NCI-H774 (cell line): Measurements from ENCODE around the gene FFAR1.
"Not testable (repeated sequence)": the region's sequence is repeated elsewhere in the genome, so short reads cannot be mapped to it uniquely, and the experiment has no call there.

Source experiments
- DNase-seq: peaks from one replicate; lab custom pipeline; 2025; lab: John Stamatoyannopoulos, UW

The FFAR1 gene

DNA sequence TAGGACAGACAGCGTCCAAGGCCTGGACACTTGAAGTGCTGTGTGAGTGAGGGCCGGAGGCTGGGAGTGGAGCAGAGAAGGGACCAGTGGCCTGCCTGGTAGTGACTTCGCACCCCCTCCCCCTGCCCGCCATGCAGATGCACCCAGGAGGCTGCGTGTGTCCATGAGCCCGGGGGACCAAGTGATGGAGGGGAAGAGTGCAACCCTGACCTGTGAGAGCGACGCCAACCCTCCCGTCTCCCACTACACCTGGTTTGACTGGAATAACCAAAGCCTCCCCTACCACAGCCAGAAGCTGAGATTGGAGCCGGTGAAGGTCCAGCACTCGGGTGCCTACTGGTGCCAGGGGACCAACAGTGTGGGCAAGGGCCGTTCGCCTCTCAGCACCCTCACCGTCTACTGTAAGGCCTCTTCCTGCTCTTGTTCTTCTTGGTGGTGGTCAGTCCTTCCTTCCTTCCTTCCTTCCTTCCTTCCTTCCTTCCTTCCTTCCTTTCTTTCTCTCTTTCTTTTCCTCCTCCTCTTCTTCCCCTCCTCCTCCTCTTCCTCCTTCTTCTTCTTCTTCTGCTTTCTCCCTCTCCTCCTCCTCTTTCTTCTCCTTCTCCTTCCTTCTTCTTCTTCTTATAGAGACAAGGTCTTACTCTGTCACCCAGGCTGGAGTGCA, 6.0 kb upstream of the FFAR1 start:
- DNase-seq: no peak

DNA sequence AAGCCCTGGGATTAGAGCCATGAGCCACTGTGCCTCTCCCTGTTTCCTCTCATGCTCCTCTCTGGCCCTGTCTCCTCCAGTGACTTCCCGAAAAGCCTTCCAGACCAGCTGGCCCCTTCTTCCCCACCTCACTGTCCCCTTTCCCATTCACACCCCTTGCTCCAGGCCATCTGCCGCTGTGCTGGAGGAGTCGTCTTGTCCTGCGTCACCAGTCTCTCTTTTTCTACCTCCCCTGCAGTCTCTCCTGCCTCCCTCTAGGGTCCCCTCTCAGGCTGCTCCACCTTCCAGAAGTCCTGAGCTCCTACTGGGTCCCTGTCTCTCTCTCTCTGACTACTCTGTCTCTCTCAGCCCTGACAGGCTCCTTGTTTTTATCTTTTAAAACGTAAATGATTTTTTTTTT, 5.3 kb upstream of the FFAR1 start:
- DNase-seq: no peak

DNA sequence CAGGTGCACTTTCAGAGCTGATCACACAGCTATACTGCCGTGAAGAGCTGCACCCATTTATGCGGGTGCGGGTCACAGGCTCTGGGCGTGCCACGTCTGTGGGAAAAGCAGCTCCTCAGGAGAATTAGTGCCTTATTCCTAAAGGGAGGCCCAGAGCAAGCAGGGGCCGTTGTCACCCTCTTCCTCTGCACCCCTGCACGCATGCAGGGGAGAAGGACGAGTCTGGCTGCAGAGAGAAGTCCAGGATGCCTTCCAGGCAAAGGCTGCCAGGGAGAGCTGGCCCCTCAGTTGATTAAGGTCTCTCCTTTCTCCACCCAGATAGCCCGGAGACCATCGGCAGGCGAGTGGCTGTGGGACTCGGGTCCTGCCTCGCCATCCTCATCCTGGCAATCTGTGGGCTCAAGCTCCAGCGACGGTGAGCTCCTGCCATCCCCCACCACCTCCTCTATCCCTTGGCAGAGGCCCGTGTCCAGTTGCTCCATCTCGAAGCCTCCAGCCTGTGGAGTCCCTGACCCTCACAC, 3.1 kb upstream of the FFAR1 start:
- no peak for DNase-seq

DNA sequence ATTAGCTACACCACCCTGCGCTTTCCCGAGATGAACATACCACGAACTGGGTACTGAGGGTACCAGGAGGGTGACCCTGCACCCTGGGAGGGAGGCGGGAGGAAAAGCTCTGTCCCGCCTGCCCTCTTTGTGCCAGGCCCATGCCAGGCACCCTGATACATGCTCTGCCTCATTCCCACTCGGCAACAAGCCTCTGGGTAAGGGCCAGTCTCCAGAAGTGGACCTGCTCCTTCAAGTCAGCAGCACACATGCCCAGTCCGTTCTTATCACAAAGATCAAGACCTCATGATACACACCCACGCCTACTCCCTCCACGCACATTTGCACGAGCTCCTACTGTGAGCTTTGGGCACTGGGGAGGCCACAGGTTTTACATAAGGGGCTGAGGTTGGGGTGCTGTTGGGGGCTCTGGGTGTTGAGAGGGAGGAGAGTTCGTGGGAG, 2.0 kb upstream of the FFAR1 start:
- DNase-seq: no peak

DNA sequence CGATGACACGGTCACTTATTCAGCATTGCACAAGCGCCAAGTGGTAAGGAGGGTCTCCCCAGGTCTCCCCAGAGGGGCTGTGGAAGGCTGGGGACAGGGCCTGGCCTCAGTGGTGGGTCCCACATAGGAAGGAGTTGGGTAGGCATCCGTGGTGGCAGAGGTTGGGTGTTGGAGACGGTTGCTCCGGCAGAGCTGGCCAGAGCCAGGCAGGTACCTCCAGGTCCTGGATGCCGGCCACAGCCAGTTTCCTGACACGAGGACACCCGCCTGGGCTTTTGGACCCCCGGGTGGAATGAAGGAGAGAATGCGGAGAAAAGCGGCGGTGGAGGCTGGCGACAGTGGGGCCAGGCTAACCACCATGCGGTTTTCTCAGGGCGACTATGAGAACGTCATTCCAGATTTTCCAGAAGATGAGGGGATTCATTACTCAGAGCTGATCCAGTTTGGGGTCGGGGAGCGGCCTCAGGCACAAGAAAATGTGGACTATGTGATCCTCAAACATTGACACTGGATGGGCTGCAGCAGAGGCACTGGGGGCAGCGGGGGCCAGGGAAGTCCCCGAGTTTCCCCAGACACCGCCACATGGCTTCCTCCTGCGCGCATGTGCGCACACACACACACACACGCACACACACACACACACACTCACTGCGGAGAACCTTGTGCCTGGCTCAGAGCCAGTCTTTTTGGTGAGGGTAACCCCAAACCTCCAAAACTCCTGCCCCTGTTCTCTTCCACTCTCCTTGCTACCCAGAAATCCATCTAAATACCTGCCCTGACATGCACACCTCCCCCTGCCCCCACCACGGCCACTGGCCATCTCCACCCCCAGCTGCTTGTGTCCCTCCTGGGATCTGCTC, 1.3 kb upstream of the FFAR1 start:
- DNase-seq: no peak

DNA sequence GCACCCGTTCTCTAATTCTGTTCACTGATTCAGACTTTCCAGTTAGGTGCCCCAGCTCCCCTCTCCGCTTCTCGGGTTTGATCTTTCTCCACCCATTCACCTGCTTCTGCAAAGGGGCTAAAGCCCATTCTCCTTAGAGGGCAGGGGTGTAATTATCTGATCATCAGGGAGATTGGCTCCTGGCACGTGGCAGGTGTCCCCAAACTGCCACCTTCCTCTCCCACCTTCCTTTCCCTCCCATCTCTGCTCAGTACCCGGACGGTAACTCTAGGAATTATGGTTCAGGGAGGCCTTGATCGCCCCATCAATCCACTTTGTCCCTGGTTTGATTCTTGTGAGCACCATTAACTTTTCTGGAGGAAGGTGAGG, 212 bp downstream of the FFAR1 start:
- no peak for DNase-seq

DNA sequence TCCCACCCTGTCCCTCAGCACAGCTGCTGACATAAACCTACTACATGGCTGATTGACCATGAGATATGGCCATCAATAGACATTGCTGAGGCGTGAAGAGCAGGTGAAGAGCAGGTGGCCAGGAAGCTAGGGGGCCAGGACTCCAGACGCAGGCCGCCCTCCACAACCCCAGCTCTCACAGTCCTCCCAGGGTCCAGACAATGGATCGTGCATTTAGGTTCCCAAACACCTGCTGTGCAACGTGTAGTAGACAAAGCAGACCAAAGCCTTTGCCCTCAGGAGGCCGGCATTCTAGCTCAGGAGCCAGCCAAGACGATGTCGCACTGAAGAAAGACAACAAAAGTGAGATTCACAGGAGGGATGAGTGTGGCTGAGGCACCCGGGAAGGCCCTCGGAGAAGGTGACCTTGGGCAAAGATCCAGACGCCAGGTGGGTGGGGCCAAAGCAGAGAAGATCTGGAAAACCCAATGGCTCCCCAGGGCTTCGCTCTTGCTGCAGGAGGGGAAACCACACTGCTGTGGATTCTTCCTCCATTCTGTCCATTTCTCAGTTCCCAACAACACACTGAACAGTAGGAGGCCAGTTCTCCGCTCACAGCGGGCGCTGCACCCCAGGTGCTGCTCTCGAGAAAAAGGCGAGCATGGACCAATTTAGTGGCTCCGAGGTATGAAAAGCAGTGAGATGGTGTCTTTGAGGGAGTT, 1.4 kb downstream of the FFAR1 start:
- no peak for DNase-seq

DNA sequence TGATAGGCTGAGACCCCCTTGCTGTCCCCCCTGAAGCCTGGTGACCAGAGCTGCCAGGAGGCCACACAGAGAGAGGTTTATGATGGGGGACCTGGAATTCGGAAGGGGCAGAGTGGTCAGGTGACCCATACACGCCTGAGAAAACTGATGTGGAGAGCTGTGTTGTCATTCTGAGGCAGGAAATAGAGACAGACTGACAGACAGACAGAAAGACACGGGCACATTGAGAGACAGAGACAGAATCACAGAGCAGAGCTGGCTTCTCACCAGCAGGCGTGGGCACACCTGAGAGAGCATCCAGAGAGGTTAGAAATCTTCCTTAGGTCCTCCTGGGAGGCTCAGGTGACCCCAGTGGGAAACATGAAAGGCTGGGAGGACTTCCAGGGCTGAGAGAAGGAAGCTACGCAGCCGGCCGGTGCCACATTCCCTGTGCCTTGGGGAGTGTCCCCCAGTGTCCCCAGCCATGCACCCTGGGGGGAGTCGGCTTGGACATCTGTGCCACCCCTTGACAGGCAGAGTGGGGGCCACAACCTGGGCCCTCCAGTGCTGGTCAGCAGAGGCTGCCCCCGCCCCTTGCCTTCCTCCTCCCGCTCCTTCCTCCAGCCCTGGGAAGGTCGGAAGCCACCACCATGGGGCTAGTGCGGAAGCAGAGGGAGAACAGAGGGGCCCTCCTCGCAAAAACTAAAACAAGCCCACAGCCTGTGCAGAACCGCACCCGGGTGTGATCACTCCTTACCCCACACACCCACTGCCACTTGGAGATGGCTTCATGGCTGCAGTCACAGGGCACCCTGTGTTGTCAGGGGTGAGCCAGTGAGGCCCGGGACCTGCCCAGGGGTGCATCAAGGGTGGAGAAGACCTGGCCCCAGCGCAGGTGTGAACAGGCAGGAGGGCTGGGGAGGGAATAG, 2.2 kb downstream of the FFAR1 start:
- DNase-seq: no peak

DNA sequence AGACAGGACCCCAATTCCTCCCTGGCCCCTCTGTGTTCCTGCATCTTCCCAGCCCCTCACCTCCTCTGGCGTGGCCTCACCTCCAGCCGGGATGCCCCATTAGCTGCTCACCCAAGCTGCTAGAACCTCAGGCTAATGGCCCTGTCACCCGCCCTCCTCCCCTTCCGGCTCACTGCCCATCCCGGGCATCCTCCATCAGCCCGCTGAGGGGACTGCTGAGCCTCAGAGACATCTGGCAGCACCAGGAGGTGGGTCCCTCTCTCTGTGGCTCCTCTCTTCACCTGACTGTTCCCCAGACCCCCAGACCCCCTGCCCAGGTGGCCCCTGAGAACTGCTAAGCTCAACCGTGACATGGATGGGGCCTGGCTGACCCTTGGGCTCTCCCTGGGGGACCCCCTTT, 2.9 kb downstream of the FFAR1 start:
- no peak for DNase-seq

DNA sequence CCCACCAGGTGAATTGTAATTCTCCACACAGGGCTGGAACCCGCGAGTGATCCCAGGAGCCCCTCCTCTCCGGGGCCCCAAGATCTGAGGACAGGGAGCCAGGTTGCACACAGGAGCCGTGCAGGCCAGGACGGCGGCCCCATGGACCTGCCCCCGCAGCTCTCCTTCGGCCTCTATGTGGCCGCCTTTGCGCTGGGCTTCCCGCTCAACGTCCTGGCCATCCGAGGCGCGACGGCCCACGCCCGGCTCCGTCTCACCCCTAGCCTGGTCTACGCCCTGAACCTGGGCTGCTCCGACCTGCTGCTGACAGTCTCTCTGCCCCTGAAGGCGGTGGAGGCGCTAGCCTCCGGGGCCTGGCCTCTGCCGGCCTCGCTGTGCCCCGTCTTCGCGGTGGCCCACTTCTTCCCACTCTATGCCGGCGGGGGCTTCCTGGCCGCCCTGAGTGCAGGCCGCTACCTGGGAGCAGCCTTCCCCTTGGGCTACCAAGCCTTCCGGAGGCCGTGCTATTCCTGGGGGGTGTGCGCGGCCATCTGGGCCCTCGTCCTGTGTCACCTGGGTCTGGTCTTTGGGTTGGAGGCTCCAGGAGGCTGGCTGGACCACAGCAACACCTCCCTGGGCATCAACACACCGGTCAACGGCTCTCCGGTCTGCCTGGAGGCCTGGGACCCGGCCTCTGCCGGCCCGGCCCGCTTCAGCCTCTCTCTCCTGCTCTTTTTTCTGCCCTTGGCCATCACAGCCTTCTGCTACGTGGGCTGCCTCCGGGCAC, 3.9 kb downstream of the FFAR1 start:
- no peak for DNase-seq

DNA sequence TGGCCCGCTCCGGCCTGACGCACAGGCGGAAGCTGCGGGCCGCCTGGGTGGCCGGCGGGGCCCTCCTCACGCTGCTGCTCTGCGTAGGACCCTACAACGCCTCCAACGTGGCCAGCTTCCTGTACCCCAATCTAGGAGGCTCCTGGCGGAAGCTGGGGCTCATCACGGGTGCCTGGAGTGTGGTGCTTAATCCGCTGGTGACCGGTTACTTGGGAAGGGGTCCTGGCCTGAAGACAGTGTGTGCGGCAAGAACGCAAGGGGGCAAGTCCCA, 4.4 kb downstream of the FFAR1 start:
- DNase-seq: no peak

DNA sequence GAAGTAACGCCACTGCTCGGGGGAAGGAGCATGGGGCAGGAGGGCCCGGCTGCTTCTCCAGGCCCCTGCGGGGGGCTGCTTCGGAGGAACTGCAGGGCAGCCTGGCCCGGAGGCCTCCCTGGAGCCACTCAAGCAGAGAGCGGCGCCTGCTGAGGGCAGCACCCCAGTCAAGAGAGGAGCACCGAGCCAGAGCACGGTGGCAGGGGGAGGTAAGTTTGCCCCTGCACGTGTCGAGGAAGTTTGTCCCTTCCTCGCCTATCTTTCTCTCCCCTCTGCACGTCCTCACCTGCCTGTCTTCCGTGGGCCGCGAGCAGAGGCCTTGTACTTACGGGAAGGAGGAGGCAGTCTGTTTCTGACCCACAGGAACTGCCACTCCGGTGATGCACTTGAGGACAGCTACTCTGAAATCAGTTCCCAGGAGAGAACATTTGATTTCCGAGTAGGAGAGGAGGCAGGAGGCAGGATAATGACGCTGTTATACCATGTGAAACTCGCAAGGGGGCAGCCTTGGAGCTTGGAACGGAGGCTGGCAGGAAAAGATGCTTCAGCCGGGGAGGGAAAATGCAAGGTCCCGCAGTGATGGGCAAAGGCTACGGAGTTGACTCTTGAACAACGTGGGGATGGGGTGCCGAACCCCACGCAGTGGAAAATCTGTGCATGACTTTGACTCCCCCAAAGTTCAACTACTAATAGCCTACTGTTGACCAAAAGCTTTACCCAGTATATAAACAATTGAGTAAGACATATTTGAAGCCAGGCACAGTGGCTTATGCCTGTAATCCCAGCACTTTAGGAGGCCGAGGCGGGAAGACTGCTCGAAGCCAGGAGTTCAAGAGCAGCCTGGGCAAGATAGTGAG, 5.0 kb downstream of the FFAR1 start:
- DNase-seq: peak; percentile 37

DNA sequence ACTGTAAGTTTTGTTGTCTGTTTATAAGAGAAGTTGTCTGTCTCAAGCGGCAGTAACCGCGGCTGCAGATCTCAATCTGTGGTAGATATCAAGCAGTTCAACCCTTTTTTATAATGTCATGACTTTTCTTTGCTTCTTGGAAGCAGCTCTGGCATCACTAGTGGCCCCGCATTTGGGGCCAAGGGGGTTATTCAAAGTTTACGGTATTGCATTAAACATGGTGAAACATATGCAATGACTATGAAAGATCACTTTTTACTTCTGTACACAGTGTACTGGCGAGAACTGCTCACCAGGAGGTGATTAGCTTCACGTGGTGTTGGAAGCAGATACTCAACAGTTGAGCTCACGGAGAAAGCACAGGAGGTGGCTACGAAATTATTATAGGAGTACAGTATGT, 5.9 kb downstream of the FFAR1 start:
- DNase-seq: no peak

DNA sequence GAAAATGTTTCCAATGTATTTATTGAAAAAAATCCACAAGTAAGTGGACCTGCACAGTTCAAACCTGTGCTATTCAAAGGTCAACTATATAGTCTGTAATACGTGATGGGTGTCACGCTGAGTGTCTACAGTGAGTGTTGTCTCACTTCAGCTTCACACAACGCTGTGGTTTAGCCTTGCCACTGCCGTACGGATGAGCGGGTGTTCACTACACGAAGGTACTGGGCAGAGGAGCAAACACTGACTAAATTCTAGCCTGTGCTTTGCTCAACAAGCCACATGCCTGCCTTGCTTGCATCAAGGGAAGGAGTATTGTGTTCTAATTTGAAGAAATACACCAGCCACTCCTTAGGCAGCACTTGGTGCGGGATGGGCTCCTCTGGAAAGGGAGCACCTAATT, 7.2 kb downstream of the FFAR1 start:
- DNase-seq: no peak

DNA sequence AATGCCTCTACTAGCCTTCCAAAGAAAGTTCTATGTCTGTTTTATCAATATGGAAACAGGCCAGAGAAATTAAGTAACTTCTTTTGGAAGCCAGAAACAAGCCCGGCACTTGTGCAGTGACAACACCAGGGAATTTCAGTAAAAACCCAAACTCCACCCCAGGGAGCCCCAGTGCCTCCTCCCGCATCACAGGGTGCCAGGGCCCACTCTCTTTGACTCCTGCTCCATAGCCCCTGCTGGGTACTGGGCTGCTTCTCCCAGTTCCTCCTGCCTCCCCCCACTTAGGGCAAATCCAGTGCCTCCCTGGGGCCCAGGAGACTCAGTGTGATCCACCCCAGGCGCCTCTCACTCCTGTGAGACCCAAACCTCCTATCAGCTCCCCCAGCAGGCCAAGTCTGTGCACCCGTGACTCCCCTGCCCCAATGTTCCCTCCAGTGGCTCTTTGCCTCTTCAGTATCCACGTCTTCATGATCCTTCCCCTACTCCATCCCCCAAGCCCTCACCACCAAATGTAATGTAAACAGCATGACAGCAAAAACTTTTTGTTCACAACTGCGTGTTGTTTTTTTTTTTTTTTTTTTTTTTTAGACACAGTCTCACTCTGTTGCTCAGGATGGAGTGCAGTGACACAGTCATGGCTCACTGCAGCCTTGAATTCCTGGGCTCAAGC, 8.2 kb downstream of the FFAR1 start:
- DNase-seq: no peak

DNA sequence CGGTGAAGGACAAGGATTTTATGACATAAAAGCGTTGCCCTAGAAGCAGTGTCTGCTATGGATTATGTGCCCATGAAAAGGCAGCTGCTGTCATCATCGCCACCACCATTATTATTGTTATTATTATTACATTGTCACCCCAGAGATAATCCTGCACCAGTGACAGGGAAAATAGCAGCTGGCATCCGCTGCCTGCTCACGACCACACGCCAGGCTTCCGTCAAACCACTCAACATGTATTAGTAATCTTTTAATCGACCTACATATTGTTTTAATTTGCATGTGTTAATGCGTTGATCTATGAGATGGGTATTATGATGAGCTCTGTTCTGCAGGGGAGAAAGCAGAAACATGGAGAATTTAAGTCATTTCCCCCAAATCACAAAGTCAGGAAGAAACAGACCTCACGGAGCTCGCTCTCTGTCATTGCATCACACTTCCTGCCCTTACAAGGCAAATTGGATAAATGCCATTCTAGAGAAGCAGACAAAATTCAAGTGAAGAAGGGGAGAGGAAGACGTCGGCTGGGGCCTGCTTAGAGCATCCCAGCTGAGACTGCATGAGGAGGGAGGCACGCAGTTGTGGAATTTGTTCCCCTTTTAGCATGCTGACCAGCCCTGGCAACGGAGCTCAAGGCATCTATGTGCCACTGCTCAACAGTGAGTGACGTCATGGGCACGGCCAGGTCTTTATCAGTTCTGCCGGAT, 10.3 kb downstream of the FFAR1 start, which contains the start of gene FFAR3:
Gene FFAR3, plus strand, starts transcription at position 594 of the 707 bp plus-strand sequence. CDS start 431 bp downstream, outside the sequence.
- DNase-seq: no peak

DNA sequence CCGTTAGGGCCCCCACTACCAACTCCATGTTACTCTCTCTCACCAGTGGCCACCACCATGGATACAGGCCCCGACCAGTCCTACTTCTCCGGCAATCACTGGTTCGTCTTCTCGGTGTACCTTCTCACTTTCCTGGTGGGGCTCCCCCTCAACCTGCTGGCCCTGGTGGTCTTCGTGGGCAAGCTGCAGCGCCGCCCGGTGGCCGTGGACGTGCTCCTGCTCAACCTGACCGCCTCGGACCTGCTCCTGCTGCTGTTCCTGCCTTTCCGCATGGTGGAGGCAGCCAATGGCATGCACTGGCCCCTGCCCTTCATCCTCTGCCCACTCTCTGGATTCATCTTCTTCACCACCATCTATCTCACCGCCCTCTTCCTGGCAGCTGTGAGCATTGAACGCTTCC, 11.1 kb downstream of the FFAR1 start:
- not testable (repeated sequence) for DNase-seq

DNA sequence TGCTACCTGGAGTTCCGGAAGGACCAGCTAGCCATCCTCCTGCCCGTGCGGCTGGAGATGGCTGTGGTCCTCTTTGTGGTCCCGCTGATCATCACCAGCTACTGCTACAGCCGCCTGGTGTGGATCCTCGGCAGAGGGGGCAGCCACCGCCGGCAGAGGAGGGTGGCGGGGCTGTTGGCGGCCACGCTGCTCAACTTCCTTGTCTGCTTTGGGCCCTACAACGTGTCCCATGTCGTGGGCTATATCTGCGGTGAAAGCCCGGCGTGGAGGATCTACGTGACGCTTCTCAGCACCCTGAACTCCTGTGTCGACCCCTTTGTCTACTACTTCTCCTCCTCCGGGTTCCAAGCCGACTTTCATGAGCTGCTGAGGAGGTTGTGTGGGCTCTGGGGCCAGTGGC, 11.7 kb downstream of the FFAR1 start:
- not testable (repeated sequence) for DNase-seq

DNA sequence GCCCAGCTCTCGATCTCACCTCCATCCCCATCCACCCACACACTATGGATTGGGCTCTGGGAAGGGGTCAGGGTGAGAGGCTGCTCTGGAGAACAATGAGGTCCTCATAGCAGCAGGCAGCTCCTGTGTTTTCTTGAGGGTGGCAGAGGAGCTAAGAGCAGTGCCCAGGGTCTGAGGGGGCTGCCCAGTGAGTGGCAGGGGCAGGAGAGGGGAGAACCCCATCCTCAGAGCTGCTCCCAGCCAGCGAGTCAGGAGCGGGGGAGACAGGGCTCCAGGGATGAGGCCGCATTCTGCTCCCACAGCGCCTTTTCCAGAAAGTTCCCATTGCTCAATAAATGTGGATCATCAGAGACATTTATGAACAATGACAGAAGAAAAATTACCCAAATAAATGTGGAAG, 12.4 kb downstream of the FFAR1 start:
- not testable (repeated sequence) for DNase-seq
